ENCODE data around the gene IGFLR1. TPM values are rescaled to one million over a fixed set of nuclear protein-coding genes. Genes with fewer than 3 reads are reported as not detected.
A peak's percentile ranks its signal among the peaks of the same experiment; 100 is the strongest.

IGFLR1 gene
- polyA plus RNA-seq, 3 donors: 80.5 to 144 (median 119) TPM

DNA sequence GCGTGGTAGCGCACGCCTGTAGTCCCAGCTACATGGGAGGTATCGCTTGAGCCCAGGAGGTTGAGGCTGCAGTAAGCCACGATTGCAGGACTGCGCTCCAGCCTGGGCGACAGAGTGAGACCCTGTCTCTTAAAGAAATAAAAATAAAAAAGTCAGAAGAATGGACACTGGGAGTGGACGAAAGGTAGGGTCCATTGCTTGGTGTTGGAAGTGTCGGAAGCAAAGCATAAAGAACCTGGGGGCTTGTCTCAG is 32.7 kb upstream of the IGFLR1 start:
- Mint-ChIP-seq H3K27me3 (ENCODE audit: low read depth in 3 of 3) (peaks cover 0 to 5% (median 4%) of the 10 kb centered on the region in 3 donors), H3K27ac (peak overlapping the region in 2 of 7 donors; percentile 67 to 80)
- H3K9ac ChIP-seq (ENCODE audit: insufficient read depth, low read length, poor library complexity, severe bottlenecking): no peak overlapping the region

DNA sequence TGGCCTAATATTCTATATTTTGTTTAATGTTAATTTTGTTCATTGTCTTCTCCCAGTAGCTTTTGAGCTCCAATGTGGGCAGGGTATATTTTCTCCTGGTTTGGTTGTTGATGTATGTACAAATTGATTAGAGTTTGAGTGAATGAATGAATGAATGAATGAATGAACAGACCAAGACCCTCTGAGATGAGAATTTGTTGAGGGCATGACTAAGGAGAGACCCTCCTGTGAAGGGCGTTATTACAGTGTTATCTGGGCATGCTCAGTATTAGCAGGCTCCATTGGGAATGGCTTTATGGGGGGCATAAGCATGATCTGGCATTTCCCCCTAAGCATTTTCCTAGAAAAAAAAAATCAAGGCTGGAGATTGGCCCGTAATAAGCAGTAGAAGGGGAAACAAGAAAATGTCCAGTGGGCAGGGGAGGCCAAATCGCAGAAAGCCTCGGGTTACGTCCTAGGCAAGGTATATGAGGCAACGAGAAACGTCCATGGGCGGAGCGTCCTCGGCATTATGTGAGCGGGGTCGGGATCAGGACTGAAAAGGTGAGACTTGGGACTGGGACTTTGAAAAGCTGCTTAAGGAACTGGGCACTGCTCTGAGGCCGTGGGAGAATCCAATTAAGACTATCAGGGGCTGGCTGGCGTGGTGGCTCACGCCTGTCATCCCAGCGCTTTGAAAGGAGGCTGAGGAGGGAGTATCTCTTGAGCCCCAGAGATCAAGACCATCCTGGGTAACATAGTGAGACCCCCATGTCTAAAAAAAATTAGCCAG is 32.2 kb upstream of the IGFLR1 start:
- no peak overlapping the region for H3K9ac ChIP-seq (ENCODE audit: insufficient read depth, low read length, poor library complexity, severe bottlenecking)
- H3K4me3 Mint-ChIP-seq: peak overlapping the region; percentile 84 to 85
- peaks cover 0 to 5% (median 4%) of the 10 kb centered on the region in 3 donors for H3K27me3 Mint-ChIP-seq (ENCODE audit: low read depth in 3 of 3)
- H3K9me3 Mint-ChIP-seq: peaks cover 0 to 2% (median 0%) of the 10 kb centered on the region in 7 donors
- no peak for DNase-seq
- intact Hi-C loops (cut with micrococcal nuclease): loop anchor here in 1 of 2 donors (5.0 to 10.0 kb wide), 3 partner anchors 32 to 280 kb away; partner anchors contain the start of genes IGFLR1, THAP8 and WDR62
- no peaks in the 10 kb centered on the region for H4K20me1 ChIP-seq (ENCODE audit: insufficient read depth, low read length)
- H3K36me3 ChIP-seq (replicated peaks in 1 of 2; ENCODE audit: control insufficient read depth in 1 of 2, insufficient read depth in 2 of 2, low read length in 2 of 2): peaks cover 0 to under 1% of the 10 kb centered on the region in 2 donors
- peaks cover 23% of the 10 kb centered on the region for H3K4me1 Mint-ChIP-seq
- peaks cover 8 to 12% of the 10 kb centered on the region in 2 donors for H3K36me3 Mint-ChIP-seq
- TF ChIP-seq CTCF (IDR thresholded peaks at IDR 0.05): no peak
- H3K79me2 ChIP-seq (ENCODE audit: insufficient read depth, low read length): peaks cover 20% of the 10 kb centered on the region
- H3K27ac ChIP-seq (ENCODE audit: low read depth in 1 of 2, low read length in 2 of 2): no peak overlapping the region
- peak overlapping the region in 2 of 7 donors; percentile 67 to 80 for H3K27ac Mint-ChIP-seq
- H3K4me2 ChIP-seq (replicated peaks; ENCODE audit: extremely low read depth, low read length, poor library complexity, severe bottlenecking): peak overlapping the region; percentile 87
- H3K27me3 ChIP-seq (ENCODE audit: control insufficient read depth in 2 of 2, insufficient read depth in 2 of 2, low read length in 2 of 2): no peaks in the 10 kb centered on the region
- H2AFZ ChIP-seq (ENCODE audit: insufficient read depth, low read depth, low read length, poor library complexity, severe bottlenecking): peak overlapping the region; percentile 70
- H3K4me1 ChIP-seq (ENCODE audit: control insufficient read depth in 1 of 2, insufficient read depth in 2 of 2, low read length in 2 of 2): peaks cover 14 to 19% of the 10 kb centered on the region in 2 donors
- H3K9me3 ChIP-seq (replicated peaks in 1 of 2; ENCODE audit: control insufficient read depth in 1 of 2, insufficient read depth in 1 of 2, low read length in 2 of 2): no peaks in the 10 kb centered on the region
- peak overlapping the region in 2 of 3 experiments; percentile 3 to 80 for H3K4me3 ChIP-seq (replicated peaks in 1 of 3; ENCODE audit: low read depth in 2 of 3, low read length in 3 of 3)
- WGBS (ENCODE audit: insufficient coverage): 66% methylated on average over 15 of the region's 16 CpGs

More for the DNA sequence above, 32.7 kb upstream of the IGFLR1 start:
- Histone ChIP-seq H4K20me1 (ENCODE audit: insufficient read depth, low read length) (no peaks in the 10 kb centered on the region), H2AFZ (ENCODE audit: insufficient read depth, low read depth, low read length, poor library complexity, severe bottlenecking) (peak overlapping the region; percentile 70), H3K27ac (ENCODE audit: low read depth in 1 of 2, low read length in 2 of 2) (no peak overlapping the region), H3K4me3 (replicated peaks in 1 of 3; ENCODE audit: low read depth in 2 of 3, low read length in 3 of 3) (peak overlapping the region in 2 of 3 experiments; percentile 3 to 80), H3K9me3 (replicated peaks in 1 of 2; ENCODE audit: control insufficient read depth in 1 of 2, insufficient read depth in 1 of 2, low read length in 2 of 2) (no peaks in the 10 kb centered on the region), H3K4me2 (replicated peaks; ENCODE audit: extremely low read depth, low read length, poor library complexity, severe bottlenecking) (peak overlapping the region; percentile 87), H3K36me3 (replicated peaks in 1 of 2; ENCODE audit: control insufficient read depth in 1 of 2, insufficient read depth in 2 of 2, low read length in 2 of 2) (peaks cover 4 to 5% of the 10 kb centered on the region in 2 donors), H3K79me2 (ENCODE audit: insufficient read depth, low read length) (peaks cover 20% of the 10 kb centered on the region), H3K4me1 (ENCODE audit: control insufficient read depth in 1 of 2, insufficient read depth in 2 of 2, low read length in 2 of 2) (peaks cover 14 to 19% of the 10 kb centered on the region in 2 donors), H3K27me3 (ENCODE audit: control insufficient read depth in 2 of 2, insufficient read depth in 2 of 2, low read length in 2 of 2) (no peaks in the 10 kb centered on the region)
- DNase-seq: no peak
- no peaks in the 10 kb centered on the region for H3K9me3 Mint-ChIP-seq
- intact Hi-C loops (cut with micrococcal nuclease): loop anchor here in 1 of 2 donors (5.0 to 10.0 kb wide), 3 partner anchors 33 to 280 kb away; partner anchors contain the start of genes IGFLR1, THAP8 and WDR62
- H3K4me1 Mint-ChIP-seq: peaks cover 23% of the 10 kb centered on the region
- no peak for TF ChIP-seq CTCF (IDR thresholded peaks at IDR 0.05)
- H3K4me3 Mint-ChIP-seq: peak overlapping the region; percentile 84 to 85
- WGBS (ENCODE audit: insufficient coverage): 41% methylated on average over 9 of the region's 9 CpGs
- H3K36me3 Mint-ChIP-seq: peaks cover 10 to 16% of the 10 kb centered on the region in 2 donors
